Neutrophil (primary cell): Measurements from ENCODE around the gene CDK16.

Source experiments
- H3K27ac ChIP-seq: fragments of 200-600 bp; sonication (generic); 2 replicates; pipeline ENCODE4 v1.5.1; 2016; ENCODE audit warnings: mild to moderate bottlenecking, moderate library complexity
- H3K27me3 ChIP-seq: fragments of 200-600 bp; sonication (generic); 2 replicates; pipeline ENCODE4 v1.6.0; 2016; ENCODE audit warnings: mild to moderate bottlenecking
- H3K36me3 ChIP-seq: fragments of 200-600 bp; sonication (generic); 2 replicates; pipeline ENCODE4 v1.5.1; 2017
- H3K4me1 ChIP-seq, 2 experiments: fragments of 200-600 bp in 1 of 2; sonication (generic) in 1 of 2; 1 replicate in 1 of 2; 2 replicates in 1 of 2; pipeline versions ENCODE4 v1.5.1 to v1.6.1; 2013 to 2016; ENCODE audit warnings: low read depth in 1 of 2, low read length in 1 of 2, mild to moderate bottlenecking in 1 of 2, moderate library complexity in 1 of 2; ENCODE audit not compliant: control insufficient read depth in 1 of 2, insufficient read depth in 1 of 2
- H3K4me3 ChIP-seq, 2 experiments: fragments of 200-600 bp in 1 of 2; sonication (generic) in 1 of 2; 1 replicate in 1 of 2; 2 replicates in 1 of 2; pipeline ENCODE4 v1.5.1; 2013 to 2016; ENCODE audit warnings: low read depth in 1 of 2, low read length in 1 of 2, mild to moderate bottlenecking in 1 of 2, moderate library complexity in 1 of 2
- H3K9me3 ChIP-seq: fragments of 200-600 bp; sonication (generic); 2 replicates; pipeline ENCODE4 v1.5.1; 2016
- CTCF ChIP-seq: fragments of 200-600 bp; sonication (generic); IDR thresholded peaks from 2 replicates; pipeline ENCODE4 v1.5.1; 2016; ENCODE audit warnings: antibody characterized with exemption

The CDK16 gene

DNA sequence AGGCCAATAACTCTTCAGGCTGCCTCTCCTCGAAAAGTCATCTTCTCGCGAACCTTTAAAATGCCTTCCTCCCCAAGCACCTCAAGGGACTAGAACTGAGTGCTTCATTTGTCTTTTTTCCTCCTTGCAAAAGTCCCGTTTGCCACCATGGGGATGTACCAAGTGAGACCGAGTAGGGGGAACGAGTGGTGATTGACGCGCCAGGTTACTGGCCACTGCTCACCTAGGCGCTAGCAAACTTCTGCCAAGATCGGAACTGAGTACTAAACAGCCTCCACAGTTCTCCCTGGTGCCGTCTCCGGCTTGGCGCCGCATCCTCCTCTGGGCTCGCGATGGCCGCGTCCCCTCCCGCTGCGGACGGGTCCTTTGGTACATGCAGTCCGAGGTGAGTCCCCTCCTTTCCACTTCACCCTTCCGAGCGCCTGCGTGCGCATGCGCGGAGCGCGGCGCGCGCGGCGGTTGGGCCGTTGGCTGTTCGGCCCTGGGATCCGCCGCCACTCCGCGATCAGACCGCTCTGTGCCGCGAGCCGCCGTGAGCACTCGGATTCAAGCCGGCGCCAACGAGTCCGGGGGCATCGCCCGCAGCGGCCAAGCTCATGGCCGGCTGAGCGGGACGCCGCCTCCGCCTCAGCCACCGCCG is at the start of gene CDK16:
Gene CDK16 (plus strand): TSS at position 402 of the 640 bp plus-strand sequence. CDS start 4,877 bp downstream, outside the sequence.
- peaks cover 35% of the 10 kb centered on the region for H3K36me3 ChIP-seq
- H3K27me3 ChIP-seq, result no peaks in the 10 kb centered on the region
- TF ChIP-seq CTCF, result no peak
- peak within 1 kb of the TSS; percentile 99 for H3K27ac ChIP-seq
- peaks cover 21 to 33% of the 10 kb centered on the region in 2 experiments for H3K4me1 ChIP-seq
- no peaks in the 10 kb centered on the region for H3K9me3 ChIP-seq
- H3K4me3 ChIP-seq, result peak within 1 kb of the TSS; percentile 69 to 92

- Histone ChIP-seq H3K9me3 (no peaks in the 10 kb centered on the region), H3K27me3 (no peaks in the 10 kb centered on the region), H3K4me1 (no peaks in the 10 kb centered on the region), H3K27ac (no peak overlapping the region), H3K36me3 (peaks cover 52% of the 10 kb centered on the region), H3K4me3 (no peak overlapping the region)
- no peak for TF ChIP-seq CTCF
Measured at GRCh38 chrX:47169273-47169672, 49.2 kb upstream of the CDK16 start.

- Histone ChIP-seq H3K27me3 (no peaks in the 10 kb centered on the region), H3K27ac (no peak overlapping the region), H3K36me3 (peaks cover 59% of the 10 kb centered on the region)
Measured at GRCh38 chrX:47169726-47170515, 48.6 kb upstream of the CDK16 start.

GRCh38 chrX:47170861-47171692 is 47.4 kb upstream of the CDK16 start:
- Histone ChIP-seq H3K27me3 (no peaks in the 10 kb centered on the region), H3K27ac (no peak overlapping the region), H3K4me3 (no peak overlapping the region), H3K36me3 (peaks cover 70% of the 10 kb centered on the region), H3K4me1 (no peaks in the 10 kb centered on the region), H3K9me3 (no peaks in the 10 kb centered on the region)
- no peak for TF ChIP-seq CTCF

More at GRCh38 chrX:47169726-47170515, 48.6 kb upstream of the CDK16 start:
- Histone ChIP-seq H3K9me3 (no peaks in the 10 kb centered on the region), H3K4me1 (no peaks in the 10 kb centered on the region), H3K4me3 (no peak overlapping the region)
- TF ChIP-seq CTCF, result no peak

GRCh38 chrX:47171996-47172395 is 46.5 kb upstream of the CDK16 start:
- H3K36me3 ChIP-seq, result peaks cover 79% of the 10 kb centered on the region
- H3K27me3 ChIP-seq, result no peaks in the 10 kb centered on the region
- H3K9me3 ChIP-seq, result no peaks in the 10 kb centered on the region
- no peak overlapping the region for H3K4me3 ChIP-seq
- H3K27ac ChIP-seq, result no peak overlapping the region
- no peaks in the 10 kb centered on the region for H3K4me1 ChIP-seq
- no peak for TF ChIP-seq CTCF
